ENCODE measurements around the gene SERPINB11. TPM values are rescaled to one million over a fixed set of nuclear protein-coding genes. Genes with fewer than 3 reads are reported as not detected.
"Not testable (repeated sequence)": the region's sequence is repeated elsewhere in the genome, so short reads cannot be mapped to it uniquely, and the experiment has no call there.

SERPINB11 gene
- total RNA-seq, 1 experiment from 2014 or later: not detected

DNA sequence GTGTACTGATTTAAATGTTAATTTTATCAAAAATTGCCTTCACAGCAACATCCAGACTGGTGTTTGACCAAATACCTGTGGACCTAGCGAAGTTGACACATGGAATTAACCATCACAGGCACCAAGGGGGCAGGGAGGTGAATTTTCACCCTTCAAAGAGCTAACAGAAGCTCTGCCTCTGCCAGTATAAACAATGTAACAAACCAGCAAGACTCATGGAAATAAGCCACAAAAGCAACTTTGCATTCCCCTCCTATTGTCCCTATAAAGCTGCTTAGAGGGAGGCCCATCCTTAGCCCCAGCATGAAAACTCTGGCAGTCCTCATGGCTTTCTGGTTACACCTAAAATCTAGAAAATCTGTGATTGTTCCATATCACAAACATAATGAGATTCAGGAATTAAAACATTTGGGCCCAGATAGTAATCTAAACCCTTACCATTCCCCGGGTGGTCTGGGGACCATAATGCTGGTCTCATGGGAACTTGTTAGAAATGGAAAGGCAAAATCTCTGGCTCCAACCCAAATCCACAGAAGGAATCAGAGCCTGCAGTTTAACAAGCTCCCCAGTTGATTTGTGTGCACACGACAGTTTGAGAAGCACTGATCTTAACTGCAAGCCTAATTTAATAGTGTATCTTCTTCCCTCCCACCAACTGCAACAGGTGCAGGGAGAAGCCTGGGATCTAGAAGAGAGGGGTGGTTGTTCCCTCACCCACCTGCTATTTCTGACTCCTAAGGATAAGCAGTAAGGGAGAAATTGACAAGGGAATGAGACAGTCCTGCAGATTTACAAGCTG, 23.1 kb downstream of the SERPINB11 start:
- DNase-seq (ENCODE audit: low read depth): peak; percentile 18

GRCh38 chr18:63730773-63731172, 28.0 kb downstream of the SERPINB11 start:
- DNase-seq (ENCODE audit: low read depth): no peak

GRCh38 chr18:63731215-63731614, 28.5 kb downstream of the SERPINB11 start:
- no peak for DNase-seq (ENCODE audit: low read depth)

- peak; percentile 43 for DNase-seq (ENCODE audit: low read depth)
Observed at GRCh38 chr18:63736876-63737275, 34.1 kb downstream of the SERPINB11 start.

GRCh38 chr18:63741769-63742168, 39.0 kb downstream of the SERPINB11 start:
- peak; percentile 54 for DNase-seq (ENCODE audit: low read depth)

- no peak for DNase-seq (ENCODE audit: low read depth)
Observed at GRCh38 chr18:63747006-63747405, 44.2 kb downstream of the SERPINB11 start.

- no peak for DNase-seq (ENCODE audit: low read depth)
Observed at GRCh38 chr18:63749489-63749888, 46.7 kb downstream of the SERPINB11 start.

DNA sequence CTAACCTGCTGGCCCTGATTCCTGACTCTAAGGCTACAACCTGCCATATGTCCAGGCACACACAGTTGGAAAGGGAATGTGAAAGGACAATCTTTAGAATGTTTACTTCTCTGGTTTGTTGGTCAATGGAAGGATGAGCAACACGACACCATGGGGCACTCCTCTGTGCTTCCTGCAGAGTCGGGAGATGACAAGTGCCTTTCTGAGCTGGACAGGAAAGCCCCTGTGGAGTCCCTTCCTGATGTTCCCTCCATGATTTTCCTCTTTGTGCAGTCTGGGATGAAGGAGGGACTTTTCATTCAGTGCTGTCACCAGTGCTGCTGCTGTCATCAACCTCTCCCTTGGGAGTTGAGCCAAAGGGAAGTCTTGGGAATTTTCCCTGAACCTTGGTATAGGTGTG, 49.9 kb downstream of the SERPINB11 start:
- no peak for DNase-seq (ENCODE audit: low read depth)

GRCh38 chr18:63753676-63754075, 50.9 kb downstream of the SERPINB11 start:
- DNase-seq (ENCODE audit: low read depth): no peak

DNA sequence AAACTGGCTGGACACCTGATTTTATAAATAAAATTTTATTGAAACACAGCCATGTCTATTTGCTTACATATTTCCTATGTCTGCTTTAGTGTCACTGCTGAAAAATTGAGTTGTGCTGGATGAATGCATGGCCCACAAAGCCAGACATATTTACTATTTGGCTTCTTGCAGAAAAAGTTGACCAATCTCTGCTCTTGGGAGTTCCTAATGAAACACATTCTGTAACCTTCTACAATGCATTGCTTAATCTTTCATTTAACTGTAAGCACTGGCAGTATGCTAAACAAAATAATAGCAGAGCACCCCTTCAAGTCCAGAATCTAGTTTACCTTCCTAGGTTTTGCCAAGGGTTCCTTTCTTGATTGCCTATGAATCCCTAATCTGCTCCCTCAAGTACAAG, 54.8 kb downstream of the SERPINB11 start:
- DNase-seq (ENCODE audit: low read depth): no peak

GRCh38 chr18:63758615-63759240, 56.0 kb downstream of the SERPINB11 start:
- DNase-seq (ENCODE audit: low read depth): no peak

DNA sequence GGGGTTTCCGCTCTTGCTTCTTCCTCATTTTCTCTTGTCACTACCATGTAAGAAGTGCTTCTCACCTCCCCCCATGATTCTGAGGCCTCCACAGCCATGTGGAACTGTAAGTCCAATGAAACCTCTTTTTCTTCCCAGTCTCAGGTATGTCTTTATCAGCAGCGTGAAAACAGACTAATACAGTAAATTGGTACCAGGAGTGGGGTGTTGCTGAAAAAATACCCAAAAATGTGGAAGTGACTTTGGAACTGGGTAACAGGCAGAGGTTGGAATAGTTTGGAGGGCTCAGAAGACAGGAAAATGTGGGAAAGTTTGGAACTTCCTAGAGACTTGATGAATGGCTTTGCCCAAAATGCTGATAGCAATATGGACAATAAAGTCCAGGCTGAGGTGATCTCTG, 57.0 kb downstream of the SERPINB11 start:
- not testable (repeated sequence) for DNase-seq (ENCODE audit: low read depth)

DNA sequence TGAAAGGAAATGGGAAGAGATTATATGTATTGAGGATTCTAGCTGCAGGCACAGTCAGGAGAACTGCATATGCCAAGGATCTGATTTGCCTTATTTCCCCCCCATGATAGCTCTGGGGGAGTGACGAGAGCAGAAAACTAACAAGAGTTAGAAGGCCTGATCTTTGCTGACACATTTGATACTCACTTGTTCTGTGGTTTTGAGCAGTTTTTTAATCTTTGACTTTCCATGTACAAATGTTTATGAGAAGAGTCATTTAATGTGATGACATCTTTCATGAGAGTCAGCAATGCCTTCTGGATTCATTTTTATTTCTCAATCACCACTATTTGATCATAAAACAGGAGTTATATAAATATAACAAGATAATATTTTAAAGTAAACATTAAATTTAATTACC, 59.8 kb downstream of the SERPINB11 start:
- DNase-seq (ENCODE audit: low read depth): peak; percentile 90

GRCh38 chr18:63763831-63764600, 61.3 kb downstream of the SERPINB11 start:
- no peak for DNase-seq (ENCODE audit: low read depth)

DNA sequence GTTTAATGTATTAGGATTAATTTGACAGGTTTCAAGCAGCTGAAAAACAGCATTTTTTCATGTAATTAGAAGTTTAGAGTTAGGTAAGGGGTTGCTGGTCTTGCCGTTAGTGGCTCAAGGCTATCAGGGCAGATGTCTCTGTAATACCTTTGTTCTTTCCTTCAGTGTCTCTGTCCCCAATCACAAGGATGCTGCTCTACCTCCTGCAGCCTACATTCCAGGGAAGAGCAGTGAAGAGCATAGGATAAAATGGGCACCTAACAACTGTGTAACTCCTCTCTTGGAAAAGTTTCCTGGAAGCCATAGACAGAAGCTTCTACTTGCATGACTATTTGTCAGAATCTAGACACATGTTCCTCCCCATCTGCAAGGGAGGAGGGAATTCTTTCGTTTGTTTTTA, 63.1 kb downstream of the SERPINB11 start:
- DNase-seq (ENCODE audit: low read depth): no peak

Other genes with a start within 250 kb of the SERPINB11 start
- gene SERPINB5, start 226.0 kb upstream of the SERPINB11 start, total RNA-seq (2014; rRNA removed): not detected in 2 replicates
- gene SERPINB12, start 160.6 kb upstream of the SERPINB11 start, total RNA-seq (2014; rRNA removed): 0.29 TPM in 1 of 2 replicates, not detected in the other
- not detected in 2 replicates for gene SERPINB13, start 115.6 kb upstream of the SERPINB11 start, total RNA-seq (2014; rRNA removed)
- gene SERPINB4, start 58.7 kb upstream of the SERPINB11 start, total RNA-seq (2014; rRNA removed): not detected in 2 replicates
- gene SERPINB3, start 41.1 kb upstream of the SERPINB11 start, total RNA-seq (2014; rRNA removed): not detected in 2 replicates
- gene SERPINB7, start 72.5 kb downstream of the SERPINB11 start, total RNA-seq (2014; rRNA removed): 7.2 and 12.6 TPM in 2 replicates
- 0.80 and 1.0 TPM in 2 replicates for gene SERPINB2, start 184.7 kb downstream of the SERPINB11 start, total RNA-seq (2014; rRNA removed)
- gene SERPINB10, start 205.0 kb downstream of the SERPINB11 start, total RNA-seq (2014; rRNA removed): not detected in 2 replicates
- gene HMSD, start 246.3 kb downstream of the SERPINB11 start, total RNA-seq (2014; rRNA removed): not detected in 2 replicates